DND-41 (cell line): Measurements from ENCODE around the gene OSR1.
"Not testable (repeated sequence)": the region's sequence is repeated elsewhere in the genome, so short reads cannot be mapped to it uniquely, and the experiment has no call there.

ENCODE experiments used
- CTCF ChIP-seq: IDR thresholded peaks from 2 replicates; pipeline ENCODE4 v1.5.1; 2012; ENCODE audit warnings: borderline replicate concordance, low read length, moderate library complexity, mild to moderate bottlenecking; ENCODE audit not compliant: poor library complexity, severe bottlenecking; ENCODE audit errors: extremely low read depth
- EZH2 ChIP-seq: IDR thresholded peaks from 3 replicates; pipeline ENCODE4 v1.6.1; 2012; ENCODE audit warnings: borderline replicate concordance, low read depth, mild to moderate bottlenecking, moderate library complexity, low read length, inconsistent platforms; ENCODE audit not compliant: severe bottlenecking

- not testable (repeated sequence) for TF ChIP-seq CTCF, EZH2
Measured at GRCh38 chr2:19306065-19306464, 52.4 kb downstream of the OSR1 start.
